ENCODE measurements around the gene VPS37C. TPM values are rescaled to one million over a fixed set of nuclear protein-coding genes. Genes with fewer than 3 reads are reported as not detected.

The VPS37C gene
- total and polyA plus RNA-seq, 7 experiments from 2014 or later, result 0.31 to 12.0 (median 7.9) TPM

- Mint-ChIP-seq H3K4me1 (peaks cover 0 to 27% (median 12%) of the 10 kb centered on the region in 7 donors), H3K9me3 (no peaks in the 10 kb centered on the region), H3K27me3 (no peaks in the 10 kb centered on the region), H3K4me3 (no peak overlapping the region), H3K27ac (no peak overlapping the region), H3K36me3 (peaks cover 6 to 29% (median 10%) of the 10 kb centered on the region in 5 donors)
- intact Hi-C loops (cut with micrococcal nuclease), result no loop called here
- Histone ChIP-seq H3K9me3 (ENCODE audit: control insufficient read depth in 2 of 3, low read length in 3 of 3) (no peaks in the 10 kb centered on the region), H3K27me3 (ENCODE audit: control insufficient read depth in 2 of 2, insufficient read depth in 2 of 2, low read length in 2 of 2) (no peaks in the 10 kb centered on the region), H3K4me3 (ENCODE audit: low read length) (no peak overlapping the region), H3K4me1 (ENCODE audit: control insufficient read depth in 2 of 2, insufficient read depth in 2 of 2, low read length in 2 of 2) (no peaks in the 10 kb centered on the region), H3K27ac (ENCODE audit: low read depth, low read length) (no peak overlapping the region), H3K36me3 (ENCODE audit: control insufficient read depth in 2 of 3, insufficient read depth in 3 of 3, low read length in 3 of 3) (no peaks in the 10 kb centered on the region)
- POLR2A ChIA-PET, result interaction anchor here (0.6 to 1.1 kb wide), 2 partner anchors 13 to 154 kb away, joined by 4 to 7 read pairs; no protein-coding TSS in a partner anchor
- CTCF ChIA-PET, result interaction anchor here (1.6 kb wide), 1 partner anchor 15 kb away, joined by 3 read pairs; no protein-coding TSS in a partner anchor
- DNase-seq (no peak), ATAC-seq (peak; percentile 27)
Measured at GRCh38 chr11:61141601-61142028, 19.6 kb downstream of the VPS37C start.

GRCh38 chr11:61140416-61140815, 20.8 kb downstream of the VPS37C start:
- H3K27me3 ChIP-seq (ENCODE audit: control insufficient read depth in 2 of 2, insufficient read depth in 2 of 2, low read length in 2 of 2), result no peaks in the 10 kb centered on the region
- POLR2A ChIA-PET, result interaction anchor here (1.0 kb wide), 1 partner anchor 32 kb away, joined by 3 read pairs; no protein-coding TSS in a partner anchor
- no peaks in the 10 kb centered on the region for H3K4me1 ChIP-seq (ENCODE audit: control insufficient read depth in 2 of 2, insufficient read depth in 2 of 2, low read length in 2 of 2)
- DNase-seq (no peak), ATAC-seq (no peak)
- Mint-ChIP-seq H3K27ac (no peak overlapping the region), H3K4me1 (peaks cover 0 to 18% (median 4%) of the 10 kb centered on the region in 7 donors), H3K36me3 (peaks cover 8 to 28% (median 11%) of the 10 kb centered on the region in 5 donors), H3K9me3 (no peaks in the 10 kb centered on the region), H3K4me3 (no peak overlapping the region), H3K27me3 (no peaks in the 10 kb centered on the region)
- H3K9me3 ChIP-seq (ENCODE audit: control insufficient read depth in 2 of 3, low read length in 3 of 3), result no peaks in the 10 kb centered on the region
- CTCF ChIA-PET, result interaction anchor here (1.2 kb wide), 1 partner anchor 11 kb away, joined by 4 read pairs; no protein-coding TSS in a partner anchor
- no peak overlapping the region for H3K4me3 ChIP-seq (ENCODE audit: low read length)
- H3K27ac ChIP-seq (ENCODE audit: low read depth, low read length), result no peak overlapping the region
- no peaks in the 10 kb centered on the region for H3K36me3 ChIP-seq (ENCODE audit: control insufficient read depth in 2 of 3, insufficient read depth in 3 of 3, low read length in 3 of 3)
- intact Hi-C loops (cut with micrococcal nuclease), result no loop called here

GRCh38 chr11:61139387-61139786, 21.8 kb downstream of the VPS37C start:
- DNase-seq, result no peak
- intact Hi-C loops (cut with micrococcal nuclease), result no loop called here
- Histone ChIP-seq H3K27ac (ENCODE audit: low read depth, low read length) (no peak overlapping the region), H3K4me3 (ENCODE audit: low read length) (no peak overlapping the region), H3K27me3 (ENCODE audit: control insufficient read depth in 2 of 2, insufficient read depth in 2 of 2, low read length in 2 of 2) (no peaks in the 10 kb centered on the region), H3K9me3 (ENCODE audit: control insufficient read depth in 2 of 3, low read length in 3 of 3) (no peaks in the 10 kb centered on the region), H3K36me3 (ENCODE audit: control insufficient read depth in 2 of 3, insufficient read depth in 3 of 3, low read length in 3 of 3) (no peaks in the 10 kb centered on the region), H3K4me1 (ENCODE audit: control insufficient read depth in 2 of 2, insufficient read depth in 2 of 2, low read length in 2 of 2) (no peaks in the 10 kb centered on the region)
- ChIA-PET POLR2A (interaction anchor here (0.6 to 1.2 kb wide), 3 partner anchors 10 to 33 kb away, joined by 3 to 6 read pairs (median 3); no protein-coding TSS in a partner anchor), CTCF (interaction anchor here (0.6 to 1.1 kb wide), 2 partner anchors 31 to 75 kb away, joined by 3 read pairs; no protein-coding TSS in a partner anchor)
- Mint-ChIP-seq H3K36me3 (peaks cover 8 to 29% (median 11%) of the 10 kb centered on the region in 5 donors), H3K27me3 (no peaks in the 10 kb centered on the region), H3K4me3 (no peak overlapping the region), H3K27ac (peak overlapping the region in 1 of 9 donors; percentile 17), H3K9me3 (no peaks in the 10 kb centered on the region), H3K4me1 (peaks cover 0 to 17% (median 4%) of the 10 kb centered on the region in 7 donors)
- no peak for ATAC-seq

- no peaks in the 10 kb centered on the region for H3K27me3 ChIP-seq (ENCODE audit: control insufficient read depth in 2 of 2, insufficient read depth in 2 of 2, low read length in 2 of 2)
- no peaks in the 10 kb centered on the region for H3K9me3 Mint-ChIP-seq
- ChIA-PET CTCF (interaction anchor here (1.1 kb wide), 1 partner anchor 32 kb away, joined by 3 read pairs; no protein-coding TSS in a partner anchor), POLR2A (interaction anchor here (1.2 kb wide), 1 partner anchor 10 kb away, joined by 6 read pairs; no protein-coding TSS in a partner anchor)
- H3K36me3 Mint-ChIP-seq, result peaks cover 8 to 33% (median 11%) of the 10 kb centered on the region in 5 donors
- no peak for ATAC-seq
- DNase-seq, result no peak
- H3K27ac Mint-ChIP-seq, result peak overlapping the region in 1 of 9 donors; percentile 21
- no peak overlapping the region for H3K4me3 Mint-ChIP-seq
- H3K9me3 ChIP-seq (ENCODE audit: control insufficient read depth in 2 of 3, low read length in 3 of 3), result no peaks in the 10 kb centered on the region
- H3K27ac ChIP-seq (ENCODE audit: low read depth, low read length), result no peak overlapping the region
- no peak overlapping the region for H3K4me3 ChIP-seq (ENCODE audit: low read length)
- H3K27me3 Mint-ChIP-seq, result no peaks in the 10 kb centered on the region
- H3K4me1 Mint-ChIP-seq, result peaks cover 0 to 14% (median 4%) of the 10 kb centered on the region in 7 donors
- intact Hi-C loops (cut with micrococcal nuclease), result no loop called here
- H3K4me1 ChIP-seq (ENCODE audit: control insufficient read depth in 2 of 2, insufficient read depth in 2 of 2, low read length in 2 of 2), result no peaks in the 10 kb centered on the region
- H3K36me3 ChIP-seq (ENCODE audit: control insufficient read depth in 2 of 3, insufficient read depth in 3 of 3, low read length in 3 of 3), result peaks cover 0 to 3% (median 0%) of the 10 kb centered on the region in 3 experiments
Measured at GRCh38 chr11:61138935-61139334, 22.3 kb downstream of the VPS37C start.

GRCh38 chr11:61134801-61135257, 26.4 kb downstream of the VPS37C start:
- no peak overlapping the region for H3K4me3 ChIP-seq (ENCODE audit: low read length)
- peak overlapping the region in 2 of 9 donors; percentile 48 to 57 for H3K27ac Mint-ChIP-seq
- POLR2A ChIA-PET, result interaction anchor here (0.6 to 0.9 kb wide), 3 partner anchors 10 to 166 kb away, joined by 3 to 4 read pairs (median 3); no protein-coding TSS in a partner anchor

GRCh38 chr11:61133956-61134662, 27.1 kb downstream of the VPS37C start:
- peaks cover 0 to 19% (median 0%) of the 10 kb centered on the region in 3 experiments for H3K36me3 ChIP-seq (ENCODE audit: control insufficient read depth in 2 of 3, insufficient read depth in 3 of 3, low read length in 3 of 3)
- no peaks in the 10 kb centered on the region for H3K27me3 Mint-ChIP-seq

More at GRCh38 chr11:61134801-61135257, 26.4 kb downstream of the VPS37C start:
- Histone ChIP-seq H3K27ac (ENCODE audit: low read depth, low read length) (no peak overlapping the region), H3K36me3 (ENCODE audit: control insufficient read depth in 2 of 3, insufficient read depth in 3 of 3, low read length in 3 of 3) (peaks cover 0 to 19% (median 0%) of the 10 kb centered on the region in 3 experiments), H3K9me3 (ENCODE audit: control insufficient read depth in 2 of 3, low read length in 3 of 3) (no peaks in the 10 kb centered on the region), H3K27me3 (ENCODE audit: control insufficient read depth in 2 of 2, insufficient read depth in 2 of 2, low read length in 2 of 2) (no peaks in the 10 kb centered on the region), H3K4me1 (ENCODE audit: control insufficient read depth in 2 of 2, insufficient read depth in 2 of 2, low read length in 2 of 2) (peaks cover 3 to 5% of the 10 kb centered on the region in 2 donors)
- Mint-ChIP-seq H3K36me3 (peaks cover 8 to 34% (median 11%) of the 10 kb centered on the region in 5 donors), H3K4me1 (peaks cover 3 to 14% (median 7%) of the 10 kb centered on the region in 7 donors), H3K4me3 (no peak overlapping the region), H3K27me3 (no peaks in the 10 kb centered on the region), H3K9me3 (peaks cover 0 to 2% (median 0%) of the 10 kb centered on the region in 11 donors)
- ATAC-seq (no peak), DNase-seq (no peak)
- CTCF ChIA-PET, result no interaction called here
- intact Hi-C loops (cut with micrococcal nuclease), result no loop called here

More at GRCh38 chr11:61133956-61134662, 27.1 kb downstream of the VPS37C start:
- POLR2A ChIA-PET, result interaction anchor here (0.8 to 0.9 kb wide), 2 partner anchors 11 to 165 kb away, joined by 3 to 4 read pairs; no protein-coding TSS in a partner anchor
- Mint-ChIP-seq H3K9me3 (peaks cover 0 to 2% (median 0%) of the 10 kb centered on the region in 11 donors), H3K36me3 (peaks cover 8 to 34% (median 11%) of the 10 kb centered on the region in 5 donors), H3K4me3 (no peak overlapping the region), H3K4me1 (peaks cover 9 to 17% (median 14%) of the 10 kb centered on the region in 7 donors), H3K27ac (peak overlapping the region in 1 of 9 donors; percentile 62)
- CTCF ChIA-PET, result interaction anchor here (0.6 kb wide), 1 partner anchor 83 kb away, joined by 3 read pairs; no protein-coding TSS in a partner anchor
- H3K4me1 ChIP-seq (ENCODE audit: control insufficient read depth in 2 of 2, insufficient read depth in 2 of 2, low read length in 2 of 2), result peaks cover 4 to 12% of the 10 kb centered on the region in 2 donors
- H3K27ac ChIP-seq (ENCODE audit: low read depth, low read length), result no peak overlapping the region
- H3K9me3 ChIP-seq (ENCODE audit: control insufficient read depth in 2 of 3, low read length in 3 of 3), result no peaks in the 10 kb centered on the region
- intact Hi-C loops (cut with micrococcal nuclease), result no loop called here
- no peaks in the 10 kb centered on the region for H3K27me3 ChIP-seq (ENCODE audit: control insufficient read depth in 2 of 2, insufficient read depth in 2 of 2, low read length in 2 of 2)
- H3K4me3 ChIP-seq (ENCODE audit: low read length), result no peak overlapping the region
- ATAC-seq (no peak), DNase-seq (no peak)

Data from naive thymus-derived CD4-positive, alpha-beta T cell (primary cell).